Body of pancreas (tissue), 4 donors: ENCODE data around the gene POGLUT3.

Source experiments
- CTCF ChIP-seq, 7 experiments: fragments of 450-650 bp in 4 of 7; fragments of 200-600 bp in 3 of 7; sonication (generic) in 3 of 7; IDR thresholded peaks; one replicate each; pipeline ENCODE4 v1.5.1; 2016 to 2019; ENCODE audit warnings: antibody characterized with exemption in 7 of 7
- POLR2A ChIP-seq, 3 donors: fragments of 450-650 bp; IDR thresholded peaks; one replicate each; pipeline ENCODE4 v1.6.1; 2016; ENCODE audit warnings: antibody characterized with exemption in 3 of 3, mild to moderate bottlenecking in 2 of 3

GRCh38 chr11:108501396-108501795 lies 3.2 kb upstream of the POGLUT3 start:
- TF ChIP-seq CTCF (IDR thresholded peaks at IDR 0.05) (no peak), POLR2A (IDR thresholded peaks at IDR 0.05) (no peak)
